ENCODE results near the gene SUCNR1.

GRCh38 chr3:151933234-151933853 is 59.9 kb downstream of the SUCNR1 start:
- TF ChIP-seq CTCF (IDR thresholded peaks at IDR 0.05) (no peak), EZH2 (IDR thresholded peaks at IDR 0.05; ENCODE audit: borderline replicate concordance, insufficient read depth, low read depth, low read length, poor library complexity, severe bottlenecking) (no peak)
